Measurements from ENCODE around the gene POU6F1.

DNA sequence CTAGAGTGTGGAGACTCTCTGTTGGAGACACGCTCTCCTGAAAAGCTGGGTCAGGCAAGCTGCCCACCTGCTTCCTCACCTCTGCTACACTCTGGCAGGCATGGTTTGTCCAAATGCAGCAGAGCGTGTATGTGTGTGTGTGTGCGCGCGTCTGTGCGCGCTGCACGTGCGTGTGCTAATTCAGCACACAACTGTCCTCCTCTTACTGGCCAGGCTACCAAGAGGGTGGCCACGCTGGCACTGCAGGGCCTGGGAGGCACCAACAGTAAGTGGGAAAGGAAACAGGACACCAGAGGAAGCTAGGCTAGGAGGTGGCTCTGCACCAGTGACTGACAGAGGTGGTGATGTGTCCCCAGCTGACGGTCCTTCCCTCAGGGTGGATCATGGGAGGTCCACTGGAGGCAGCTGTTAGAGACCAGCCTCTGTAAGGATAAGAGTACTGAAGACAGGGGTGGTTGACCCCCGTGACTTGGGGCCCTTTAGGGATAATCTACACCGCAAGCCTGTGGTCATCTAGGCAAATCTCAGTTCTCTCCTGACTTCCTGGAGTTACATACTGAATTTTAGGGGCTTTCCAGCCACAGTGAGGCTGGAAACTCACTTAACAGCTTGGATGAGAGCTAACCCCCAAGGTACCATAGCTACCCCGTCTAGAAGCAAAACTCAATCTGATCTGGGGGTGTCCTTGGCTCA lies 29.4 kb downstream of the POU6F1 start:
- TF ChIP-seq, protein P1, sequence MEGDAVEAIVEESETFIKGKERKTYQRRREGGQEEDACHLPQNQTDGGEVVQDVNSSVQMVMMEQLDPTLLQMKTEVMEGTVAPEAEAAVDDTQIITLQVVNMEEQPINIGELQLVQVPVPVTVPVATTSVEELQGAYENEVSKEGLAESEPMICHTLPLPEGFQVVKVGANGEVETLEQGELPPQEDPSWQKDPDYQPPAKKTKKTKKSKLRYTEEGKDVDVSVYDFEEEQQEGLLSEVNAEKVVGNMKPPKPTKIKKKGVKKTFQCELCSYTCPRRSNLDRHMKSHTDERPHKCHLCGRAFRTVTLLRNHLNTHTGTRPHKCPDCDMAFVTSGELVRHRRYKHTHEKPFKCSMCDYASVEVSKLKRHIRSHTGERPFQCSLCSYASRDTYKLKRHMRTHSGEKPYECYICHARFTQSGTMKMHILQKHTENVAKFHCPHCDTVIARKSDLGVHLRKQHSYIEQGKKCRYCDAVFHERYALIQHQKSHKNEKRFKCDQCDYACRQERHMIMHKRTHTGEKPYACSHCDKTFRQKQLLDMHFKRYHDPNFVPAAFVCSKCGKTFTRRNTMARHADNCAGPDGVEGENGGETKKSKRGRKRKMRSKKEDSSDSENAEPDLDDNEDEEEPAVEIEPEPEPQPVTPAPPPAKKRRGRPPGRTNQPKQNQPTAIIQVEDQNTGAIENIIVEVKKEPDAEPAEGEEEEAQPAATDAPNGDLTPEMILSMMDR (IDR thresholded peaks at IDR 0.05): no peak
- TF ChIP-seq POLR2A (IDR thresholded peaks at IDR 0.05): no peak
